HG03108 (cell line): ENCODE results near the gene PPBP.

ENCODE experiments used
- ATAC-seq: cut with Tn5 transposase; IDR thresholded peaks from one replicate; pipeline ENCODE4 v1.9.1; 2021; ENCODE audit warnings: moderate library complexity; ENCODE audit not compliant: unreplicated experiment

The PPBP gene

DNA sequence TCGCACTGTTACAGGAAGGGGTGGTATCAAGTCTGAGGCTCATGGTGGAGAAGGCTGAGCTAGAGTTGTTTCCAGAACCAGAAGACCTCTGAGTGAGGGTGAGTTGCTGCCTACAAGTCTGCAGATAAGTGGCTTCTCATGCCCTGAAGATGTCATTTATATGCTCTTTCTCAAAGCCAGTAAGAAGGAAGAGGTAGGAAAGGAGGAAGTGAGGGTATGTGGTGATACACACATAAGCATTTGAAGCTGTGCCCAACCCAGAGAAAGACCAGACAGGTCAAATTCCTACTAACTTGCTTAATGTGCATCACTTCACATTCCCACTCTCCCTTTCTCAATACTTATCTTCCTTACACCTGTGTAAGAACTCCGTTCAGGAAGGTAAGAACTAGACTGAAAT, at the start of gene PPBP:
Gene PPBP (minus strand): TSS at position 130 of the 400 bp plus-strand sequence. CDS start 87 bp downstream, at position 43.
- ATAC-seq, result no peak

DNA sequence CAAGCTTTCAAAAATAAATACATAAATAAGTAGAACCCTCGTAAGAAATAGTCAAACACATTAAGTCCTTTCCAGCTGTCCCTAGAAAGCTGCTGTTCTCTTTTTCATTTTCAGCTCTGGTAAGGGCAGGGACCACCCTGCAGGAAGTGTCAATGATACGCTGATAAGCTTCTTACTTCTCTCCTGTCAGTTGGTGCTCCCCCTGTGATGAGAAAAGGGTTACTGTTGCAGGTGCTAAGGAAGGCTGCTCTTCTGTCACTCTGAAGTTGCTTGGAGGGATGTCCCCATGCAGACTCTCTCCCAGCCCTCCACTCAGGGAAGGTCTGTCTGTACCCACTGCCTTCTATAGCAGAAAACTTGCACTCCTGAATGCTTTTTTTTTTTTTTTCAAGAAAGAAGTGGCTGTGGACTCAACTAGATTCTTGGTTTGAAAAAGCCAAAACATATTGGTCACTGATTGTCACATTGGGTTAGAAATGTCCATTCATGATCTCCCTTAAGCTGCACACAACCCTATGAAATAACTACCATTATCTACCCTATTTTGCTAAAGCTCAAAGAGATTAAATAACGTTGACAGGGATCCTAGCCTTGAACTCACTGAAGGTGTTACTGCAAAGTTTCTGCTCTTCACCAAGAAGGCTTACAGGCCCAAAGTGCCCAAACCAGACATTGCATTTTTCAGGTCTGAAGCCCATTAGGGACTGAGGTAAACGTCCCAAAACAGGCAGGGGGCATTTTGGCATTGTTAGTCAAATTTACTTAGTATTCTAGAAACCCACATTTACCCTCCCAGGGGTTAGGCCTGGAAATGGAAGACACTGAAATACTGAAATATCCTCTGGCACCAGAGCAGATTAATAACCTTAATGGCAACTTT, 49.3 kb upstream of the PPBP start:
- ATAC-seq, result no peak

- ATAC-seq, result no peak
Observed at GRCh38 chr4:74033739-74034138, 45.7 kb upstream of the PPBP start.

GRCh38 chr4:74032064-74032463, 44.1 kb upstream of the PPBP start:
- no peak for ATAC-seq

- ATAC-seq, result no peak
Observed at GRCh38 chr4:74031576-74031975, 43.6 kb upstream of the PPBP start.

GRCh38 chr4:74030285-74030684, 42.3 kb upstream of the PPBP start:
- no peak for ATAC-seq

GRCh38 chr4:74028504-74028903, 40.5 kb upstream of the PPBP start:
- no peak for ATAC-seq

DNA sequence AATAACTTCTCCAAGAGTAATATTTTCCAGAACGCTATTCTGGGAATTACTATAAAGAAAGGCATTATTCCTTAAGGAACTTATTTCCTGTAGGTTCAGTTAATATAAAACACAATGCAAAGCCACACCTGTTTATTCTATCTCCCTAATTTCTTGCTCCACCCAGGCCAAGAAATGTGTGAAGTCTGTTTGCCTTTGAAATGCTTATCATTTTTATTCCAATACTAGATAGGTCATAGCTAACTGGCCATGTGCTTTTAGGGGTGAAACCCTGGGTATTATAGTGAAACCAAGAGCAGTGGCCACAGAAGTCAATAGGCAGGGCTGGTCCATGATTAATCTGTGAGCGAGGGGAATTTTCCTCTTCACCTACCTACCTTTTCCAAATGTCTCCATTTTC, 35.7 kb upstream of the PPBP start:
- ATAC-seq, result no peak

GRCh38 chr4:74021601-74022000, 33.6 kb upstream of the PPBP start:
- ATAC-seq, result no peak

DNA sequence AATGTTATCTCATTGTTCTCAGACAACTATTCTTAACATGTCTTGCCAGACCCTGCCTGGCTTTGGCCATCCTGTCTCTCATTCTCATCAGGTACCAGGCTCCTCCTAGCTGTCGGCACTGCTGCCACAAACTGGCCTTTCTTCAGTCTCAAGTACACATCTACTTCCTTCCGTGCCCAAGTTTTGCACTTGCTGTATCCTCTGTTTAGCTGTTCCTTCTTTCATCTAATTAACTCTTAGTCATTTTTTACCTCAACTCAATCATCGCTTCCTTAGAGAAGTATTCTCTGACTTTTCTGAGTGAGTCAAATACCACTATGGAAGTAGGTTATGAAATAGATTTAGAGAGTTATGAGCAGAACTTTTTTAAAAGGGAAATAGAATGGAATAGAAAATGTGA, 30.8 kb upstream of the PPBP start:
- ATAC-seq, result no peak

DNA sequence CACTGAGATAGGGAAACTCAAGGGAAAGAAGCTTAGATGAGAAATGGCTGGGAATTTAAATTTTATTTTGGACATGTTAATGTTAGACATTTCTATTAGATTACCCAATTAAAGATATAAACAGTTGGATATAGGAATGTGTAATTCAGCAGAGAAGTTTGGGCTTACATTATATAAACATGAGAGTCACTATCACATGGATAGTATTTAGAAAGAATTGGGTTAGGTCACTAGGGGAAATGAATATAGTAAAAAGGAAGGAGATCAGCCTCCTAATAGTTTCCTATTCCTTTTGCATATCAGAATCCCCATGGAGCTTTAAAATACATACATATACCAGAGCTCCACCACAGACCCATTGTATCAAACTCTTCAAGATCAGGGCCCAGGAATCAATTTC, 30.1 kb upstream of the PPBP start:
- no peak for ATAC-seq

DNA sequence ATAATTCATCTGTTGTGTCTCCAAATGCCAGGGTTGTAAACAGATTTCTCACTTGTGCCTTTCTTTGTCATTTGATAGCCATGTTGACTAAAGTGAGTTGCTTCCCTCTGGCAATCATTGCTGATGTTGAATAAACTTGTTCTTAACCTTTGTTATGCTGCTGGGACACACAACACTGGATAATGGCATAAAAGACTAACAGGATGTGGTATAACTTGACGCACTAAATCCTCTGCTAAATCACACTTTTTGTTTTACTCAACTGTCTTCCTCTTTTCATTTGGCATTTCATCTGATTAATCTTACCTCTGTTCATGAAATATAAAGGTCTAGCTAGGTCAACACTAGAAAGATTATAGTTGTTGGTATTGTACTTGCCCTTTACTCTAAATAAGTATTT, 28.1 kb upstream of the PPBP start:
- no peak for ATAC-seq

GRCh38 chr4:74015126-74015780, 27.3 kb upstream of the PPBP start:
- ATAC-seq, result no peak

DNA sequence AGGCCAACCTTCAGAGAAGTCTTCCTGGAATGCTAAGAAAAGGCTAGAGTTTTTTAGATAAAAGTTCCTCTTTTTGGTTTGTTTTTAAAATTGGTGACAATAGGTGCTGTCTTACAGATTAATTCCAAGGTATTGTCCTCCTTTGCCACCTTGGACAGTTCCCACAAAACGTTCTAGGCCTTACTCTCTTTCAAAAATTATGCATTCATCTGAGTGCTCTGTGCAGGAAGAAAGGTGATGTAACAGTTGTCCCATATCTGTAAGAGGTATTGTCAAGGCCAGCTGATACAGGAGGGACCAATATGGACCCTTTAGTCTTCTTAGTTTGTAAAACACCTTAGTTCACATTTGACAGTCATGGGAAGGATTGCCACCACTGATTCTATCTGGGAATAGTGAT, 26.3 kb upstream of the PPBP start:
- ATAC-seq, result no peak

GRCh38 chr4:74013264-74013663, 25.3 kb upstream of the PPBP start:
- ATAC-seq, result no peak

- ATAC-seq, result no peak
Observed at GRCh38 chr4:74012130-74012529, 24.1 kb upstream of the PPBP start.

DNA sequence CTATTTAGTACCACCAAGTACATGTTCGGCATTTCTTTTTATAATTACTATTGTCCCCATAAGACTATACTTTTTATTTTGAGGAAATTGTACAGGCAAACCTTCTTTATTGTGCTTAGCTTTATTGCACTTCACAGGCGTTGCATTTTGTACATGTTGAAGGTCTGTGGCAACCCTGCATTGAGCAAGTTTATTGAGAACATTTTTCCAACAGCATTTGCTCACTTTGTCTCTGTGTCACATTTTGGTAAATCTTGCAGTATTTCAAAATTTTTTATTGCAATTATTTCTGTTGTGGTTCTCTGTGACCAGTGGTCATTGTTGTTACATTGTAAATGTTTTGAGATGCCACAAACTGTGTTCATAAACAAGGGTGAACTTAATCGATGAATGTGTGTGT, 21.3 kb upstream of the PPBP start:
- no peak for ATAC-seq

GRCh38 chr4:74006009-74006476, 18.1 kb upstream of the PPBP start:
- no peak for ATAC-seq

- ATAC-seq, result no peak
Observed at GRCh38 chr4:74005528-74005927, 17.5 kb upstream of the PPBP start.

GRCh38 chr4:74004668-74005067, 16.7 kb upstream of the PPBP start:
- ATAC-seq, result no peak

DNA sequence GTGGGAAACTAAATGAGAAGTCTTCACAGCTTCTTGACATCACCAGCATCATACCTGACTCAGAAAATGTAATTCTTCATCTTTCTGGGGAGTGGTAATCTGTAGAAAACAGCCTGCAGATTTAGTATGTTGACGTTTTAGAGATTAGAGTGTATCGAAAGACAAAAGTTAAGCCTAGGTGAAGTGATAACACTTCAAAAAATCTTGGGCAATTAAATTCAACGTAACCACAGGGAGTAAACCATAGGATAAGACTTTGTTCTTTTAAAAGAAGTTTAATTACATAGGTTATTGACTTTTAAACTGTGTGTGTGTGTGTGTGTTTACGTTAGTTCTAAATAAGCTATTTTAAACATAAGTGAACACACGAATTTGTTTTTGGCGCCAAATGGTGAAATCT, 12.3 kb upstream of the PPBP start:
- ATAC-seq, result no peak
